ENCODE data around the gene CBR1.

DNA sequence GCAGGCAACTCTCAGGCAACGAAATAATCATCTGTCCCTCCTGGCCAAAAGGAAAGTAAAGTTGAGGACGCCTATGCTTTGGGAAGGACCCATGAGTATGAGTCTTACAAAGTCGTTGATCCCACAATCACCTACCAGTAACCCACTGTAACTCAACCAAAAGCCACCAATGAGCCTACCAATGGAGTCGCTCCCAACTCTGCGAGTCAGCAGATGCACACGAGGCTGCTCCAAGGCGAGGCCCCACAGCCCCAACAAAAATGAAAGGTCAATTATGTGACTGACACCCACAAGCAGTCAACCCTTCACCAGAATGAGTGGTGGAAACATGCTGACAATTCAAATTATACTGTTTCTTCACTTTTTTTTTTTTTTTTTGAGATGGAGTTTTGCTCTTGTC is 21.5 kb upstream of the CBR1 start:
- TF ChIP-seq, protein P1, sequence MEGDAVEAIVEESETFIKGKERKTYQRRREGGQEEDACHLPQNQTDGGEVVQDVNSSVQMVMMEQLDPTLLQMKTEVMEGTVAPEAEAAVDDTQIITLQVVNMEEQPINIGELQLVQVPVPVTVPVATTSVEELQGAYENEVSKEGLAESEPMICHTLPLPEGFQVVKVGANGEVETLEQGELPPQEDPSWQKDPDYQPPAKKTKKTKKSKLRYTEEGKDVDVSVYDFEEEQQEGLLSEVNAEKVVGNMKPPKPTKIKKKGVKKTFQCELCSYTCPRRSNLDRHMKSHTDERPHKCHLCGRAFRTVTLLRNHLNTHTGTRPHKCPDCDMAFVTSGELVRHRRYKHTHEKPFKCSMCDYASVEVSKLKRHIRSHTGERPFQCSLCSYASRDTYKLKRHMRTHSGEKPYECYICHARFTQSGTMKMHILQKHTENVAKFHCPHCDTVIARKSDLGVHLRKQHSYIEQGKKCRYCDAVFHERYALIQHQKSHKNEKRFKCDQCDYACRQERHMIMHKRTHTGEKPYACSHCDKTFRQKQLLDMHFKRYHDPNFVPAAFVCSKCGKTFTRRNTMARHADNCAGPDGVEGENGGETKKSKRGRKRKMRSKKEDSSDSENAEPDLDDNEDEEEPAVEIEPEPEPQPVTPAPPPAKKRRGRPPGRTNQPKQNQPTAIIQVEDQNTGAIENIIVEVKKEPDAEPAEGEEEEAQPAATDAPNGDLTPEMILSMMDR (optimal IDR thresholded peaks at IDR 0.05 in 1 of 3, IDR thresholded peaks at IDR 0.05 in 1 of 3, conservative IDR thresholded peaks at IDR 0.05 in 1 of 3; ENCODE audit: extremely low read depth in 1 of 3, insufficient read depth in 2 of 3, low read length in 3 of 3), result no peak
- TF ChIP-seq EZH2 (IDR thresholded peaks at IDR 0.05; ENCODE audit: low read length), result no peak

Measured in keratinocyte (primary cell).